HG03460 (cell line): ENCODE data around the gene HGFAC.
"Not testable (repeated sequence)": the region's sequence is repeated elsewhere in the genome, so short reads cannot be mapped to it uniquely, and the experiment has no call there.

ENCODE experiments used
- ATAC-seq: cut with Tn5 transposase; IDR thresholded peaks from one replicate; pipeline ENCODE4 v1.9.1; 2021; ENCODE audit not compliant: unreplicated experiment

The HGFAC gene

DNA sequence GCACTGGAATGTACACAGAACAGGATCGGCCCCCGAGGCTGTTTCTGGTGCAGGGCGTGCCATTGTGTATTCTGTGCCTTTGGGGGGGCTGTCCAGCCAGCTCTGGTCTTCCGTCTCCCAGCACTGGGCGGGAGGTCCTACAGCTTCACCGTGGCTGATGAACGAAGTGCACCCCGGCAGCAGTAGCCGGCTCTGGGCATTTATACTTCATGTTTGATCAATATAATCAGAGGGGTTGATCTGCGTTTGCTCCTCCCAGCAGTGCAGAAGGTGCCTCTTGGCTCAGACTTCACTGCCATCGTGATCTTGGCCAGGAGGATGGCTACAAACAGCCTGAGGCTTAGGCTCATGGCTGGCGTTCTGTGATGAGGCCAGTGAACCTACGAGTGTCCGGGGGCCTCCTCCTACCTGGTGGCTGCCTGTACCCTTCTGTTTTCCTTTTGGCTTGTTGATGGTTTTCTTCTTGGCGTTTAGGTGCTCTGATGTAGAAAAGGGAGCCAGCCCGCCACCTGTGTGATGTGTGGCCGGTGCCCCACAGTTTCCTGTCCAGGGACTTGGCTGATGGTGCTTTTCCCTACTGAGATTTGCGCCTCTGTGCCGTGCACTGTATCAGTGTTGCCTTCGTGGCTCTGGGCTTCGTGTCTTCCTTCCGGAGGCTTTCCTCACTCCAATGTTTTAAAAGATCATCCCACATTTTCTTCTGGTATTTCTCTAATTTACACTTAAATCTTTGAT lies 31.2 kb upstream of the HGFAC start:
- ATAC-seq = no peak

DNA sequence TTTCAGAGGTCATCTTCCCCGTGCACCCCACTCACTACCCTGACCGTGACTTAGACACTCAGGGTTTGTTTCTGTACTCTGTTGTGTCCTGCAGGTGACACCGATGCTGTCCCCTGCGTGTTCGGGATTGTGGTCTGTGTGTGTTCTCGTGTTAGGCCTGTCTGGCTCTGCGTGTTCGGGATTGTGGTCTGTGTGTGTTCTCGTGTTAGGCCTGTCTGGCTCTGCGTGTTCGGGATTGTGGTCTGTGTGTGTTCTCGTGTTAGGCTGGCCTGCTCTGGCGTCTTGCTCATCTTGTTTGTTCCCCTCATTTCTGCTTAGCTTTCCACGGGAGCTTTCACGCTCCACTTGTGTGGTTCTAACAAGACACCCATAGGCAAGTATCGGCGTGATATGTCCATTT lies 30.6 kb upstream of the HGFAC start:
- ATAC-seq = not testable (repeated sequence)

DNA sequence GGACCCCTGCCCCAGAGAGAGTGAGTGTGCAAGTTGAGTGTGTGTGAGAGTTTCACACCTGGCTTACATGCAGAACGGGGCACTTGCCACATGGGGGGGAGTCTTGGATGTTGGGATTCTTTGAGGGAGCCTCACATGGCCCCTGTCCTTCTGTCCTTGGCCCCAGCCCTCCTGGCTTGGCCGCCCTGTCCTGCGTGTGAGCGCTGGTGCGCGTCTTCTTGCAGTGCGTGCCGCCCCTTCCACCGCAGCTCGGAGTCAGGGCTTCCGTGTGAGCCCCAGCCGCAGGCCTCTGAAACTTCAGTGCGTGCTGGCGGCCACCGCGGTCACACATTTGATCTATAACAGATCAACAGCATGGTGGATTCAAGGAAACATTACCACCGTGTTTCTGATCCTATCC lies 30.1 kb upstream of the HGFAC start:
- ATAC-seq = no peak

DNA sequence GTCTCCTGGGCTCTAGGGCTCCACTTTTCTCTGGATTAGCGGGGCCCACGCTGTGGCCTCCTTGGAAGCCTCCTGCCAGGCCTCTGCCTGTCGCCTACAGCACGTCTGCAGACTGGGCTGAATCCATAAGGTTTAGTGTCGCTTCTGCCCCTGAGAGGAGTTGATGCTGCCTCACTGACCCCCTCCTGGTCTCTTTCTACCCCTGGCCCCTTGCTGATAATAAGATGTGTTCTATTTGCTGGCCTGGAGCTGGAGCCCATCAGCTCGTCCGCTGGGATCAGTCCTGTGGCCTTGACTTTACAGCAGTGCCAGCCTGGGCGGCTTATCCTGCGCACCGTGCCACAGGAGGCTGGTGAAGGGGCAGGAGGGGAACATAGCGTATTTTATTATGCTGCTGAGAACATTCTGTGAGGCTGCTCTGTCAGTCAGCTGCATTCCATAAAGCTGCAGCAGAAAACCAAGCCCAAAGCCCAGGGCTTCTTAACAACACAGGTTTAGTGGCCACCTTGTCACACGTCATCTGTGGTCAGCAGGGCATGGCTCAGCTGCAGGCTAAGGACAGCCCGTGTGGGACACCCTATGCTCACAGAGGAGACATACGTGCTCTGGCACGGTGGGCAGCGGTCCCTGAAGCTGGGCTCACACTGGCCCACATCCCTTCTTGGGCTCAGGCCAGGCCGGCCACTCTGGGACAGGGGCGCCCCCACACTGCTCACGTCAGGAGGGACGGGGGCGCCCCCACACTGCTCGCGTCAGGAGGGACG lies 29.3 kb upstream of the HGFAC start:
- no peak for ATAC-seq

DNA sequence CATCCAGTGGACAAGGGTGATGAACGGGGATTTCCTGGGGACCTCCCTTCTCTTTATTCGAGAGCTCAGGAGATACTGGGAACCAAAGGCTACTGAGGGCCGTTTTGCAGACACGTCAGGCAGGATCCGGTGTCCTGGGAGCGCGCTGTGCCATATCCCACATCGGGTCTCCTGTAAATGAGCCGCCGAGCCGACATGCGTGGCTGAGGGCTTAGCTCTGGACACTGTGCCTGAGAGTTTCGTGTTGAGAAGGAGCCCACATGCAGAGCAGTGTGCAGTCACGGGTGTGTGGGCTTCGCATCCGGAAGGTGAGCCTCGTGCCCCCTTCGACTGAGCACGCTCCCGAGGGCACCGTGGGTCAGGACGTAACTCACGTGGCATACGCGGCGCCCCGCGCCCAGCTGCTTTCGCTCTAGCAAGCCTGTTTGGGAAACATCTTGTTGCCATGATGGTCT lies 28.5 kb upstream of the HGFAC start:
- no peak for ATAC-seq

DNA sequence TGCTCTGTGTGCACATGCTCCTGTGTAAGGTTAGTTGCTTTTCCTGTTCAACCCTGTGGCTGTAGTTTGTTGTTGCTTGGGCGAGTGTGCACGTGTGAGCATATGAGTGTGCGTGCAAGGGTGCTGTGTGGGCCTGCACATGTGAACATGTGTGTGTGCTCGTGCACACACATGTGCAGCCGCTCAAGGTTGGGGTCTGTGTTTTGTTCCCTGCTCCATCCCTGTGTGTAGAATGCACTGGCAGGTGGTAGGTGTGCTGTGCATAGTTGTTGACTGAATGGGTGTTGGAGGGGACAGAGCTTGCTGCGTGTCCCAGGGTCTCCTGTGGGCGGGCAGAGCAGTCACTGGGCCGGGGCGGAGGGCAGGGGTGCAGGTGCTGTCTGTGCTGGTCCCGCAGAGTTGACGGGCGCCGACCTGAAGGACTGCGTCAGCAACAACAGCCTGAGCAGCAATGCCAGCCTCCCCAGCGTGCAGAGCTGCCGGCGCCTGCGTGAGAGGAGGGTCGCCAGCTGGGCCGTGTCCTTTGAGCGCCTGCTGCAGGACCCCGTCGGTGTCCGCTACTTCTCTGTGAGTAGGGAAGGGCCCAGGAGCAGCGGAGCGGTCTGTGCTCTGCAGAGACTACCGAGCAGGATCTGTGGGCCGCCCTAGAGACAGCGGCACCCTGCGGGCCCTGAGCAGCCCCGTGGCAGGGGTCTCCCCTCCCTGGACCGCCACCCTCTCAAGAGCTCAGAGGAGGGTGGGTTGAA lies 27.9 kb upstream of the HGFAC start:
- ATAC-seq = no peak

DNA sequence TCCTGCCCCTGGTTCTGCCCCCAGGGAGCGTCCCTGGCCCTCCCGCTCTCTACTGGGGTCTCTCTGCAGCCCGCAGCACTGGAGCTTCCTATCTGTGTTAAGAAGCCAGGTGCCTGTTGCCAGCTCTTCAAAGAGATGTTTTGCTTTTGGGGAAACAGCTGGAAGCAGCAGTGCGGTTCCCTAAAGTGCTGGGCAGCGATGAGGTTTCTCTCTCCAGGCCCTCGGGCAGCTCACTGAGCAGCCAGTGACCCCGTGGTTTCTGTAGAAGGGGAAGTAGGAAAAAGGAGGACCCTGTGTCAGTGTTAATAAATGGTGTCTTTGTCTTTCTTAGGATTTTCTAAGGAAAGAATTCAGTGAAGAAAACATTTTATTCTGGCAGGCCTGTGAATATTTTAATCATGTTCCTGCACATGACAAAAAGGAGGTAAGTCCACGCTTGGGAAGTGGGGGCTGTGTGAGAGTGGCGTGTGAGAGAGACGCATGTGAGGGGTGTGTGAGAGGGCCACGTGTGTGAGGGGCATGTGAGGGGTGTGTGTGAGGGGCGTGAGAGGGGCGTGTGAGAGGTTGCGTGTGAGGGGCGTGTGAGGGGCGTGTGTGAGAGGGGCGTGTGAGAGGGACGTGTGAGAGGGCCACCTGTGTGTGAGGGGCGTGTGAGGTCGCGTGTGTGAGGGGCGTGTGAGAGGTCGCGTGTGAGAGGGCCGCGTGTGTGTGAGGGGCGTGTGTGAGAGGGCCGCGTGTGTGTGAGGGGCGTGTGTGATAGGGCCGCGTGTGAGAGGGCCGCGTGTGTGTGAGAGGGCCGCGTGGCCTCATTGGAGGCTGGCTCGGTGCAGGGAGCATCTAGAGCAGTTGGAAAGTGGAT lies 27.1 kb upstream of the HGFAC start:
- no peak for ATAC-seq

DNA sequence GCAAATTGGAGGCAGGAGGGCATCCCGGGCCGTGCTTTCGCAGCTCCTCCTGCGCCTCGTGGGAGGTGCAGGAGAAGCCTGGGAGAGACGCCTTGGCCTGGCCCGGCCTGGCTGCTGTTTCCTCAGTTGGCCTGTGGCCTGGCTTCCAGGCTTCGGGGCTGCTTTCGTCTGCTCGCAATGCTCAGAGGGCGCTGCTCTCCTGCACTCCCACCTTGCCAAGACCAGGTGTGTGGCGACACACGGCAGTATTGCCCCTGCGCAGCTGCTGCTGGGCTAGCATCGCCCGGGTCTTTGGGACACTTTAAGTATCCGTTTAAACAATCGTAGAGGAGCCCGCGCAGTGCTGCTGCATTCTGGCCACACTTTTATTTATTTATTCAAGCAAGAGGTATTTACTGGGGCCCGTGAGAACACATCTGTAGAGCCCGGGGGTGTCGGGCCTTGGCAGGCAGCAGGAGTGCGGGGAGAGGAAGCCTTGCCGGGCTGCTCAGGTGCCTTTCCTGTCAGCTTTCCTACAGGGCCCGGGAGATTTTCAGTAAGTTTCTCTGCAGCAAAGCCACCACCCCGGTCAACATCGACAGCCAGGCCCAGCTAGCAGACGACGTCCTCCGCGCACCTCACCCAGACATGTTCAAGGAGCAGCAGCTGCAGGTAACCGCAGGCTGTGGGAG lies 26.2 kb upstream of the HGFAC start:
- no peak for ATAC-seq

DNA sequence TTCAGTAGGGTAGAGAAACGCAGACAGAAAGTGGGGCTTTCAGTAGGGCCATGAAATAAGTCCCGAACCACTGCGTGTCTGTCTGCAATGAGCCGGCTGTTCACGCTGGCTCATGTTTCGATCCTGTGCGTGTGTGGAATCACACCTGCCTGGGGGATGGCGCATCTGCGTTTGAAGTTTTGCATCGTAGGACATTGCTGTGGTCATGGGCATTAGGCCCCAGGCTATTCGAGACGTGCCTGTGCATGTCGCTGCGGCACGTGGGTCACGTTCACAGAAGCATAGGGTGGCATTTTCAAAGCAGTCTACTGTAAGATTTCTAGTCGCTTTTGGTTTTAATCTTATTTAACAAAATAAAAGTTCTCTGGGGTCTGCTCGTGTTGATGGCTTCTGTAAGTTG lies 25.5 kb upstream of the HGFAC start:
- ATAC-seq = no peak

DNA sequence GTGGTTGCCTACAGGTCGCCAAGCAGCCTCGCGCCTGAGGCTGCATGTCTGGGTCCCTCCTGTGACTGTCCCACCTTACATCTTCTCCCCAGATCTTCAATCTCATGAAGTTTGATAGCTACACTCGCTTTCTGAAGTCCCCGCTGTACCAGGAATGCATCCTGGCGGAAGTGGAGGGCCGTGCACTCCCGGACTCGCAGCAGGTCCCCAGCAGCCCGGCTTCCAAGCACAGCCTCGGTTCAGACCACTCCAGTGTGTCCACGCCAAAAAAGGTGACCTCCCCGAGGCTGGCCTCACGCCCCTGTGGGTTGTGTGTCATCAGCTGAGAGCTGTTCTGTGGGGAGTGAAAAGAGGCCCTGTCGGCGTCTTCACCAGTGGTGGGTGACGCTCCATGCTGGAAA lies 24.9 kb upstream of the HGFAC start:
- ATAC-seq = no peak

DNA sequence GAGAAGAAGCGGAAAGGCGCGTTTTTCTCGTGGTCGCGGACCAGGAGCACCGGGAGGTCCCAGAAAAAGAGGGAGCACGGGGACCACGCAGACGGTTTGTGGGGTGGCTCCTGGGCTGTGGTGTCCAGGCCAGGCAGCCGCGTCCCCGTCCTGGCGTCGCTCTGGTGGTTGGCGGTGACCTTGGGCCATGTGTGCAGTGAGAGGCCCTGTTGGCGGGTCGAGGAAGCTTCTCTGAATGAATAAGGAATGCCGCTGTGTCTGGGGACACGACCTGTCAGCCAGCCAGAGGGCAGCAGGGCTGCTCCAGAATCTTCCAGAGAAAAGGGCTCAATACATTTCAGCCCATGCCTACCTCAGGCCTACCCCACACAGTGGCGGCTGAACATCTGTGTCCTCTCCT lies 24.3 kb upstream of the HGFAC start:
- ATAC-seq = no peak

DNA sequence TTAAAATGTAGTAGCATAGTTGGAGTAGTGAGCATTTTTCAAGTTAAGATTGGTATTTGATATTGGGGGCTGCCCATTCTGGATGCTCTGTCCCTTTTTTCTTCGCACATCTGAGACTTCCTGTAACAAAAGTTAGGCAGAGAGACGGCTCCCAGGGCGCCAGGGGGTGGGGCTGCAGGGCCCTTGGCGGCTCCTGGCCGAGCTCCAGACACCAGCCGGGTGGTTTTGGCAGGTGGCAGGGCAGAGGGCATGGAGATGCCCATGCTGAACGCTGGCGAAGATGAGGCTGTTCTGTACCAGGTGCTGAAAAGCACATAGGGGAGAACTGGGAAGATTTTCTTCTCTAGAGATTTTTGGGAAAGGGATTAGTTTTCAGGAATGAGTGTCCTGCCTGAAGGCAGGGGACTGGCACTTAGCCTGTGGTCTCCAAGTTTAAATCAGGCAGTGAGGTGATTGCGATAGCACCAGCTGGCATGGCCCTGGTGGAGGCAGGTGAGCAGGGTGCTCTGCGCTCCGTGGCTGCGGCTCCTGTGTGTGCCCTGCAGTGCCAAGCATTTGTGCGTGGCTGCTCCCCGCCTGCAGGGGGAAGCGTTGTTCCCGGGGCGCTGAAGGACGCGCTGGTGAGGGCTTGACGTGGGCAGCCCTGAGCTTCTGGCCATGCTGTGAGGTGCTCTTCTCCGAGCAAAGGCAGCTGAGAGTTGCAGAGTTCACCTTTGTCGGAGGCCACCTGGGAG lies 23.6 kb upstream of the HGFAC start:
- ATAC-seq = no peak

DNA sequence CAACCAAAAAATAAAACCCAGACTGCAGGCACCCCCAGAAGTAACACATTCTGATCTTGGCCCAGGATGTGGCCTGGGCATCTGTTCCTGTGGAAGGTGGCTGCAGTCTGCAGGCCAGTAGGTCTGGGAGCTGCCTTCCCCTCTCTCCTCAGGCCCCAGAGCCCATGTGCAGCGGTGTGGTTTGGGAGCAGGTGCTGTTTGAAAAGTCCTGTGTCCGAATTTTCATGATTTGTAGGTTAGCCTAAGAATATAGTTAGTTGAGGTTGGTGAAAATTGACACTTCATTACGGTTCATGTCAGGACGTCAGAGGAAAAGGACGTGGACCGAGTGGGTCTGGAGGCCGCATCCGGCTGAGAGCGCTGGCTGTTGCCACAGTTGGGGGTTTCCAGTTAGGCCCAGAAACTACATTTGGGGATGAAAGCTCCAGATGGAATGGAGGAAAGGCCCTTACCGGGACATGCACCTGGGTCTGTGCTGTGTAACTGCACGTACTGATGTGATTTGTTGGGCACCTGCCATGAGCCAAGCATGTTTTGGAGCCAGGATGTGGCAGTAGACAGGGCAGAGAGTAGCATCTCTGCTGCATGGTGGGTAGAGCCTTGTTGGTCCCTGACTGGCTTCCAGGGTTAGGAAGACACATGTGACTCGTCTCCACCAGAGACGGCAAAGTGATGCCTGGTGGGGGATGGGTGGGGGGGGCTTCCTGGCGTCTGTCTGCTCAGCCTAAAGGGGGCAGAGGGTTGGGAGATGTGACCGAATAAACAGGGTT lies 21.7 kb upstream of the HGFAC start:
- ATAC-seq = no peak

DNA sequence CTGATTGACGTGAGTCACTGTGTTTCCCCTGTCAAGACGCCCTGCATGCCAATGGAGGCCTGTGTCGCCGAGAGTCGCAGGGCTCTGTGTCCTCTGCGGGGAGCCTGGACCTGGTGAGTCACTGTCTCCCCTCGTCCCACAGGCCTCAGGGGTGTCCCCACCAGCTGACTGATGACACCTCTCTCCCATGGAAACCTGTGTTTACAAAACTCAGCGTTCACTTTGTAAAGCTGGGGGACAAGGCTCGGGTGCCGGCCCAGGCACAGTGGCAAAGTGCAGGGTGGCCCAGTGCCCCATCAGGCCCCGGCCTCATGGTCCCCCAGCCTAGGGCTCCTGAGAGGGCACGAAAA lies 21.2 kb upstream of the HGFAC start:
- no peak for ATAC-seq

DNA sequence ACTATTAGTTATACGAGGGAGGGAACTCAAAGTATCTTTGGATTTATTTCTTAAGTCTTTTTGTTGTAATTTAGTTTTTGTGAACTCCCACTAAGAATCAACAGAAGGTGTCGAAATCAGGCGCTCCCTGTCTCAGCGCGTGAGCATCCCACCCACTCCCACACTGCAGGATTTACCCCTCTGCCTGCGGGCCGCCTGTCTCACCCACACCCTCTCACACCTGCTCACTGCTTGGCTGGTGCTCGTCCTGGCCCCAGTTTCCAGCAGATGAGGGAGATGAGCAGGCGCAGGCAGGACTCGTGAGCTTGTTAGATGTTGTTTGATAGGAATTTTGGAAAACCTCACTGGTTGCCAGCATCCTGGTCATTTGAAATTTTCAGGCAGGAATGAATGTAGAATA lies 20.8 kb upstream of the HGFAC start:
- ATAC-seq = no peak

DNA sequence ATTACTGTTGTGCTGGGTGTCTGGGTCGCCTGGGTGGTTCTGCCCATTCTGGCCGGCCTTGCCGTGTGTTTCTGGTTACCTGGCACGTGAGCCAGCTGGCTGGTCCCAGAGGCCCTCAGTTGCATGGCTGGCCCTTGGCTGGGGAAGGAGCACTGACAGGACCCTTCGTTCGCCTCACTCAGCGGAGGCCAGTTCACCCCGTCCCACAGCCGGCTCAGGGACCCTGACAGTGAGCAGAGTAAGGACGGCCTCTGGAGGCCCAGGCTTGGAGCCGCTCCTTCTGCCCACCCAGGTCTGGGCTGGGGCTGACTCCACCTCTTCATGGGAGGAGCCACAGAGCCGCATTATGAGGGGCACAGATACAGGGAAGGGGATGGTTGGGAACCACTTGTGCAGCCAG lies 20.3 kb upstream of the HGFAC start:
- no peak for ATAC-seq

DNA sequence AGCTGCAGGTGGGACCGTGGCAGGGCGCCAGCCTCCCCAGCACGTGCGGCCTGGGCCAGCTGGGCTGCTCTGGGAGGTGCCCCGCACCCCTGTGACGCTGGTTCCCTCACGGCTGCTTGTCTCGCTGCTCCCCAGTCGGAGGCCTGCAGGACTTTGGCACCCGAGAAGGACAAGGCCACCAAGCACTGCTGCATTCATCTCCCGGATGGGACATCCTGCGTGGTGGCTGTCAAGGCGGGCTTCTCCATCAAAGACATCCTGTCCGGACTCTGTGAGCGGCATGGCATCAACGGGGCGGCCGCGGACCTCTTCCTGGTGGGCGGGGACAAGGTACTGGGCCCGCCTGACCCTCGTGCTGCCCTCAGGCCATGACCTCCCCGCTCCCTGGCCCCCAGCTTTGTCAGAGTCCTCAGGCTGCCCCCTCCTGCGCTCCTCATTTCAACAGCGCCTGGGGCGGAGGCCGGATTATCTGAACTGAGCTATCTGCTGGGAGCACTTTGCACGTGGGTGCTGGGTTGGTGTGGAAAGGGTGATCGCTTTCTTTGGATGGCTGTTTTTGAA lies 19.4 kb upstream of the HGFAC start:
- no peak for ATAC-seq

DNA sequence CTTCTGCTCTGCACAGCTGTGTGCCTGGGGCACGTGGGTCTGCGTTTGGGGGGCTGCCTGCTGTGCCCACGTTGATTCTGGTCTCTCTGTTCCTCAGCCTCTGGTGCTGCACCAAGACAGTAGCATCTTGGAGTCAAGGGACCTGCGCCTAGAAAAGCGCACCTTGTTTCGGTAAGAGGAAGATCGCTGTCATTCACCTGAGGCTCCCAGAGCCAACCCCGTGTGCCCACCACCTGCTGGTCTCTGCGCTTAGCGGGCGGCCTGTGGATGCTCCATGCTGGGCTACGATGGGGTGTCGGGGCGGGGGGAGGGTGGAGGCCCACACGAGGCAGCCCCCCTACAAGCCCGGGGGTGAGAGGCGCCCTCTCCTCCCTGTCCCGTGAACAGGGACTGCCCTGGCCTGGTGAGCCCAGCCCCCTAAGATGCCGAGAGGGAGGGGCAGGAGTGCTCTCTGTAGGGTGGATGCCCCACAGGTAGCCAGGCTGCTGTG lies 18.9 kb upstream of the HGFAC start:
- no peak for ATAC-seq

DNA sequence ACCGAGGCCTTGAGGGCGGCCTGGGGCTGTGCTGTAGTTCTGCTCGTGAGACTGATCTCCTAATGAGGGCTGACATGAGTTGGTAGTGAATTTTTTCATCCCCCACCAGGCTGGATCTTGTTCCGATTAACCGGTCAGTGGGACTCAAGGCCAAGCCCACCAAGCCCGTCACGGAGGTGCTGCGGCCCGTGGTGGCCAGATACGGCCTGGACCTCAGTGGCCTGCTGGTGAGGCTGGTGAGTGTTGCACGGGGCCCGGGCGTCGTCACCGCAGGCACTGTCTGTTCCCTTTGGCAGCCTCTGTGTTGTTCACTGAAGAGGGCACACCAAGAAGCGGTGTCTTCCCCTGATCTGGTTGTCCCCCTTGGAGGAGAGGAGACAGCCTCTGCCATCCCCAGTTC lies 18.4 kb upstream of the HGFAC start:
- no peak for ATAC-seq
